Measurements from ENCODE around the gene MAP3K6.

Gene MAP3K6

DNA sequence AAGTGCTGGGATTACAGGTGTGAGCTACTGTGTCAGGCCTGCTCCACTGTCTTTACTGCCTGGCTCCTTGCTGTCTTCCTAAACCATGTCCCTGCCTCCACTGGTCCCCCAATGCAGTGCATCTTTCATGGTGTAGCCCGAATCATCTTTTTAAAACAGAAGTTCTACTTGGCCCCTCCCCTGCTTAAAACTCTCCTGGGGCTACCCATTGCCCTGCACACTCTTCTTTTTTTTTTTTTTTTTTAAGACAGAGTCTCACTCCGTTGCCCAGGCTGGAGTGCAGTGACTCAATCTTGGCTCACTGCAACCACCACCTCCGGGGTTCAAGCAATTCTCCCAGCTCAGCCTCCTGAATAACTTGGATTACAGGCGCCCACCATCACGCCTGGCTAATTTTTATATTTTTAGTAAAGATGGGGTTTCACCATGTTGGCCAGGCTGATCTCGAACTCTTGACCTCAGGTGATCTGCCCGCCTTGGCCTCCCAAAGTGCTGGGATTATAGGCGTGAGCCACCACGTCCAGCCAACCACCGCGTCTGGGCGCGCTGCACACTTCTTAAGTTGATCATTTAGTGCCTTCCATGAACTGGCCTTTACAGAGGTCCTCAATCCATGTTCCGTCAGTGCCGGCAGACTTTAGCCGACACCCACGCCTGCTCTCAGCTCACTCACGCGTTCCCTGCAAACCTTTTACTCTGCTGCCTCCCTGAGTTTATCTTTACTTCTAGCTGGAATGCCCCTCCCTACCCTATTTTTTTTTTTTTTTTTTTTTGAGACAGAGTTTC, 5.5 kb upstream of the MAP3K6 start:
- no peak overlapping the region for H3K27ac Mint-ChIP-seq
- peaks cover 14% of the 10 kb centered on the region for H3K4me1 Mint-ChIP-seq (ENCODE audit: low read depth)
- no peak overlapping the region for H3K4me3 Mint-ChIP-seq
- no peaks in the 10 kb centered on the region for H3K9me3 Mint-ChIP-seq
- H3K36me3 Mint-ChIP-seq (ENCODE audit: low read depth): no peaks in the 10 kb centered on the region
- H3K27me3 Mint-ChIP-seq (ENCODE audit: low read depth): no peaks in the 10 kb centered on the region

DNA sequence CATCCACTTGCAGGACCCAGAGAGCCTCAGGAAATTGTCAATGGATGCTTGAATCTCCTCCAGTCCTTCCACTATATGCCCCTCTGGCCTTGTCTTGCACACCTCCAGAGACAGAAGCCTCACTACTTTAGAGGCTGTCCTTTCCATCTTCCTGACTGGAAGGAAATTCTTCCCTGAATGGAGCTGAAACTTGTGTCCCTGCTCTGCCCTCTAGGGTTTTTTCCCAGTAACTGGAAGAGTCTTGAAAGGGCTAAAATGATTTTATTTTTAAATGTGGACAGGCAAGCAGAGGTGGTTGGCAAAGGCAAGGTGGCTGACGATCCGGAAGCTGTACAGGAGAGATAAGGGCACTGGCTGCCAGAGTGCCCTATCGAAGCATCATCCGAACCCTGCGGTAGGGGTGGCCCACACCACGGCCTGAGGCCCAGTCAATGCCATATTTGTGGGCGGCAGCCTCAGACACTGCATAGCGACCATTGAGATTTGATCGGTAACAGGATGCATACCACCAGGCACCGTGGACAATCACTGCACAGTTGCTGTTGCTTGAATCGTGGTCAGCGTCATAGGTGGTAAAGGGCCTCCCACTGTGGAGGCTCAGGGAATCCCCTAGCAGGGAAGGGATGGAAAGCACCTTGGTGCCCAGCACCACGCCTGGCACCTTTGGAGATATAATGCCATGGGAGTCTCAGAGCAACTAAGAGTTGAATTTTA, 2.3 kb upstream of the MAP3K6 start:
- Mint-ChIP-seq H3K36me3 (ENCODE audit: low read depth) (no peaks in the 10 kb centered on the region), H3K4me3 (no peak overlapping the region), H3K9me3 (no peaks in the 10 kb centered on the region), H3K4me1 (ENCODE audit: low read depth) (peaks cover 27% of the 10 kb centered on the region), H3K27me3 (ENCODE audit: low read depth) (no peaks in the 10 kb centered on the region), H3K27ac (peak overlapping the region; percentile 50)

DNA sequence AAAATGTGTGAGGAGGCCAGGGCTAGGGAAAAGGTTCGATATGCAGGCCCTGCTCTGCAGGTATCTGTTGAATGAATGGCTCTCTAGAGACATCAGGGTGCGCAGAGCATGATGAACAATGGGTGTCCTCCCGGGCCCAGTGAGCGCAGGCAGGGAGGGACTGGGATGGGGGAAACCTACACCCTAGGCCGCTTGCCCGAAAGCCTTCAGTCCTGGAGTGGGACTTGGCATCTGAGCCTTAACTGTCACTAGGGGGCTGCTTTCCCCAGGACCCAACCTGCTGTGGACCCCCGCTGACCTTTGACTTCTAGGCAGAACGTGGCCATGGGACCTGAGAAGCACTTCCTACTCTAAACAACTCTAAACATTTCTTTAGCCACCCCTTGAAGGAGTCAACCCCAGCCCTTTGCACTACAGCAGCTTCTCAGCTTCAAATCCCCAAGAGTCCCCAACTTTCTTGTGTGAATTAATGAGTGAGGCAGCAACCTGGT, 444 bp upstream of the MAP3K6 start:
- peaks cover 27% of the 10 kb centered on the region for H3K4me1 Mint-ChIP-seq (ENCODE audit: low read depth)
- no peaks in the 10 kb centered on the region for H3K36me3 Mint-ChIP-seq (ENCODE audit: low read depth)
- H3K27me3 Mint-ChIP-seq (ENCODE audit: low read depth): no peaks in the 10 kb centered on the region
- peak overlapping the region; percentile 80 for H3K27ac Mint-ChIP-seq
- peak overlapping the region; percentile 84 for H3K4me3 Mint-ChIP-seq
- H3K9me3 Mint-ChIP-seq: no peaks in the 10 kb centered on the region

DNA sequence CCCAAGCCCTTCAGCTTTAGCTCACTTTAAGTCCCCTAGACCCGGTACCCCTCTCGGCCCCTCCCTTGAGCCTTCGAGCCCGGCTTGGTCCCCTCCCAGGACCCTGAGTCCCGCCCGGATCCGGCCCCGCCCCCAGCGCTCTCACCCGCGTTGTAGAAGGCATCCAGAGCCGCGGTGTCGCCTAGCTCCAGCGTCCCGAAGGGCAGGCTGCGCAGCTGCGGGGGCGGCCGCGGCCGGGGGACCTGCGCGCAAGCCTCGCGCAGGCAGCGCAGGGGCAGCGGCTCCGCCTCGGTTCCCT, 699 bp downstream of the MAP3K6 start:
- peaks cover 27% of the 10 kb centered on the region for H3K4me1 Mint-ChIP-seq (ENCODE audit: low read depth)

DNA sequence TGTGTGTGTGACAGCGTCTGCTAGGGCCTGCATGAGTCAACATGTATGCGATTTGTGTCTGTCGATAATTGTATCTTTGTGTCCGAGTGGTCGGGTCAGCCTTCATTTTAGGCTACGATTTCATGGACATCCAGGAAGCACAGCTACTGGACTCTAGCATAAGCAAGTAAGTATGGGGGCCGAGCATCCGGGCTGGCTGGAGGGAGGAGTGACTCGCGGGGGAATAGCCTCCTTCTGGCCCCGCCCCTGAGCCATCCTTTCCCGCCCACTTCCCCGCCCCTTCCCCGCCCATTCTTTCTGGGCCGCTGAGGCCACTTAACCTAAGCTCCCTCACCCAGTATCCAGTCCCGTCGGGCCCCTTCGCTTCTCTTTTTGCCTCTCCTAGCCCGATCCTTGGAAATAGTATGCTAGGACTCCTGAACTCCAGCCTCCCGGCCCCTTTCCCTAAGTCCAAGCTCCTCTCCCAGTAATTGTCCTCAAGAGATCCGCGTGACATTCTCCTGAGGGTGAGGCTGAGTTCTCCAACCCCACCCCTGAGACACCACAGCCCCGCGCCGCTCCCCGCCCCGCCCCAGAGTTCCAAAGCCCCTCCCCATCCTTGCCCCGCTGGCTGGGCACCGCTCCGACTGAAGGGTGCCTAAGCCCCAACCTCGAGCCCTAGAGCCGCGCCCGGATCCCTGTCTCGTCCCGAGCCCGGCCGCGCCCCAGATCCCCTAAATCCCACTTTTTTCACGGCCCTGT, 1.2 kb downstream of the MAP3K6 start:
- H3K4me3 Mint-ChIP-seq: peak overlapping the region; percentile 92
- peaks cover 27% of the 10 kb centered on the region for H3K4me1 Mint-ChIP-seq (ENCODE audit: low read depth)
- H3K36me3 Mint-ChIP-seq (ENCODE audit: low read depth): no peaks in the 10 kb centered on the region
- no peaks in the 10 kb centered on the region for H3K27me3 Mint-ChIP-seq (ENCODE audit: low read depth)
- H3K27ac Mint-ChIP-seq: peak overlapping the region; percentile 88
- no peaks in the 10 kb centered on the region for H3K9me3 Mint-ChIP-seq

More for the DNA sequence above, 699 bp downstream of the MAP3K6 start:
- H3K36me3 Mint-ChIP-seq (ENCODE audit: low read depth): no peaks in the 10 kb centered on the region
- H3K4me3 Mint-ChIP-seq: peak overlapping the region; percentile 92
- H3K27me3 Mint-ChIP-seq (ENCODE audit: low read depth): no peaks in the 10 kb centered on the region
- peak overlapping the region; percentile 88 for H3K27ac Mint-ChIP-seq
- no peaks in the 10 kb centered on the region for H3K9me3 Mint-ChIP-seq

DNA sequence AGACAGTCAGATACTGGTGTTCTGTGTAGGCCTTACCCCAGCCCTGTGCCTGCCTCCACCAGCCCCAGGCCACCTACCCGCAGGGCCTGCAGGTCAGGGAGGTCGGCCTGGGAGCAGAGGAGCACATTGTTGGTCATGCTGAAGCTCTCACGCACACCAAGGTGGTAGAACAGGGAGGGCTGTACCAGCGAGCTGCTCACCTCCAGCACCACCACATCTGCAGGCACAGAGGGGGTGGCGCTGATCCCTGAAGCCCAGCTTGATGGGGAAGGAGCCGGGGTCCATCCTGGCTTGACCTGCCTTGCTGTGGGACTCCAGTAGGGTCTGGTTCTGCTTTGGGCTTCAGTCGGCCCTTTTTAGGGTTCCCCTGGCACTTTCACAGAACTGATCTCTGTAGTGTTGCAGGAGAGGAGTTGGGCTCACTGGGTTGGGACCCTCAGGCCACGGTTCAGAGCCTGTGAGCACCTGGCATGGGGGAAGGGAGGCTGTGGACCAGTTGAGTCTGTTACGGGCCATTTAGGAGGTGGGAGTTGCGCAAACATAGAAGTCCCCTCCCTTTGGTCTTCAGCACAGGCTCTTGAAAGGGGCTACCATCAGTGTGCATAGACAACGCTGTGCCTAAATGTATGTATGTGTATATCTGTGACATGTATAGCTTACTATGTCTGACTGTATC, 1.9 kb downstream of the MAP3K6 start:
- peak overlapping the region; percentile 88 for H3K27ac Mint-ChIP-seq
- H3K27me3 Mint-ChIP-seq (ENCODE audit: low read depth): no peaks in the 10 kb centered on the region
- peaks cover 30% of the 10 kb centered on the region for H3K4me1 Mint-ChIP-seq (ENCODE audit: low read depth)
- H3K9me3 Mint-ChIP-seq: no peaks in the 10 kb centered on the region
- peak overlapping the region; percentile 92 for H3K4me3 Mint-ChIP-seq
- H3K36me3 Mint-ChIP-seq (ENCODE audit: low read depth): no peaks in the 10 kb centered on the region

DNA sequence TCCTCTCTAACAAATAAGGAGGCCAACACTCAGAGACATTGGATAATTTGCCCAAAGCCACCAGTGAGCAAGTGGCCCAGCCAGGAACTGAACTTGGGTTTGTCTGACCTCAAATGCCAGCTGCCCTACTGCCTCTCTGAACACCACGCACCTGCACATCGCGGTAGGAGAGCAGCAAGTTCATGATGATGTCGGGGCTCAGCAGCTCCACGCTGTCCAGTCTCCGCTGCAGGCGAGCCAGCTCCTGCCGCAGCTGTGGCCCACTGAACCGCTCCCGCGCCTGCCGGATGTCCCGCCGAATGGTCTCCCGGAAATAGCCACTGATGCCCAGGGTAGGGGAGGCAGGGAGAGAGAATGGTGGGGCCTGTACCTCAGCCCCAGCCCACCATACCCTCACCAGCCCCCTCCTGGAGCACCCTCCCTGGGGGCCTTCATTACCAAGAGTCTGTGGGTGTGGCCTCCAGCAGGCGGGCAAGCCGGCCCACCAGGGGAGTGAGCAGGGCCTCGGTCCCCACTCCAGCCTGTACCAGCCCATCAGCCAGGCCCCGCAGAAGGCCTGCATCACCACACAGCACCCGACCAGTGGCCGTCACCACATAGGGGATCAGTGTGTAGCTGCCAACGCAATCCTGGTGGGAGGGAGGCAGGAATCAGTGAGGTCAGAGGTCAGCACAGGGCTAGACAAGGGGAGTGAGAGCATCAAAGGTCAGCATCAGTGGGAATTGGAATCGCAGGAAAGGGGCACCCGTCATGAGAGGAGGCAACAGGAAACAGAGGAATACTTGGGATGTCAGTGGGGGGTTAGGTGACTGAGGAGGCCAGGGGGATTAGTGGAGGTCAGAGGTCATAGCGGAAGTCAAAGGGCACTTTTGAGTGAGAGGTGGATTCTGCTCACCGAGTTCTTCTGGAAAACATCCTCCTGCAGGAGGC, 2.7 kb downstream of the MAP3K6 start:
- Mint-ChIP-seq H3K4me1 (ENCODE audit: low read depth) (peaks cover 28% of the 10 kb centered on the region), H3K36me3 (ENCODE audit: low read depth) (peaks cover 2% of the 10 kb centered on the region), H3K27ac (peak overlapping the region; percentile 46), H3K9me3 (no peaks in the 10 kb centered on the region), H3K4me3 (no peak overlapping the region), H3K27me3 (ENCODE audit: low read depth) (no peaks in the 10 kb centered on the region)

DNA sequence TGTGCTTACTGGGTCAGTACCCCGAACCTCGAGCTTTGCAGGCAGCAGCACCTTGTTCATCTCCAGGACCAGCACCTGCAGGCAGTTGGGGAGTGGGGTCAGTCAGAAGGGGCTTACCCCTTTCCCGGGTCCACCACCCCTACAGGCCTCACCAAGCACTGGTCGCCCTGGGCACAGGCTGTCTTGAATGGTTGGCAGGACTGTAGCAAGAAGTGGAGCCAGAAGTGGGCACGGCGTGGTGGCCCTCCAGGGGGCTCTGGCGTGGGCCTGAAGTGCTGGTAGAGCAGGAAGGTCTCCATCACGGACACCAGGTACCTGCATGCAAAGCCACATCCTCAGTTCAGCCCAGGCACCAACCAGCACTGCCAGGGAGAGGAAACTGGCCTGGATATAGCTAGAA, 5.2 kb downstream of the MAP3K6 start:
- H3K4me1 Mint-ChIP-seq (ENCODE audit: low read depth): peaks cover 22% of the 10 kb centered on the region
- H3K4me3 Mint-ChIP-seq: no peak overlapping the region
- no peaks in the 10 kb centered on the region for H3K9me3 Mint-ChIP-seq
- peaks cover 3% of the 10 kb centered on the region for H3K36me3 Mint-ChIP-seq (ENCODE audit: low read depth)
- H3K27ac Mint-ChIP-seq: no peak overlapping the region
- no peaks in the 10 kb centered on the region for H3K27me3 Mint-ChIP-seq (ENCODE audit: low read depth)

DNA sequence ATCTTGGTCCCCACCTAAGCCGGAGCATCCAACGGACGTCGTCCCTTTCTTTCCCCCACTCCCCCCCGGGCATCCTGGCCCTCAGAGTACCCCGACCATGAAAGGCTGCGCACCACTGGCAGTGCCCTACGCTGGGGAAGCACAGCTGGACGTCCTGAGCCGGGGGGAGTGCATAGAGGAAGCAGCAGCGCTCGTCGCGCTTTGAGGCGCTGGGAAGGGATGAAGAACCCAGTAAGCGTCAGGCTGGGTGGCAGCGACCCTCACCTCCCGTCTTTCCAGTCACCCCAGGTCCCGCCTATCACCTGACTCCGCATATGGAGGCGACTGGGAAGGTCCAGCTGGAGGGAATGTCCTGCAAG, 5.7 kb downstream of the MAP3K6 start:
- Mint-ChIP-seq H3K36me3 (ENCODE audit: low read depth) (peaks cover 3% of the 10 kb centered on the region), H3K27ac (no peak overlapping the region), H3K9me3 (no peaks in the 10 kb centered on the region), H3K4me1 (ENCODE audit: low read depth) (peaks cover 22% of the 10 kb centered on the region), H3K27me3 (ENCODE audit: low read depth) (no peaks in the 10 kb centered on the region), H3K4me3 (no peak overlapping the region)

DNA sequence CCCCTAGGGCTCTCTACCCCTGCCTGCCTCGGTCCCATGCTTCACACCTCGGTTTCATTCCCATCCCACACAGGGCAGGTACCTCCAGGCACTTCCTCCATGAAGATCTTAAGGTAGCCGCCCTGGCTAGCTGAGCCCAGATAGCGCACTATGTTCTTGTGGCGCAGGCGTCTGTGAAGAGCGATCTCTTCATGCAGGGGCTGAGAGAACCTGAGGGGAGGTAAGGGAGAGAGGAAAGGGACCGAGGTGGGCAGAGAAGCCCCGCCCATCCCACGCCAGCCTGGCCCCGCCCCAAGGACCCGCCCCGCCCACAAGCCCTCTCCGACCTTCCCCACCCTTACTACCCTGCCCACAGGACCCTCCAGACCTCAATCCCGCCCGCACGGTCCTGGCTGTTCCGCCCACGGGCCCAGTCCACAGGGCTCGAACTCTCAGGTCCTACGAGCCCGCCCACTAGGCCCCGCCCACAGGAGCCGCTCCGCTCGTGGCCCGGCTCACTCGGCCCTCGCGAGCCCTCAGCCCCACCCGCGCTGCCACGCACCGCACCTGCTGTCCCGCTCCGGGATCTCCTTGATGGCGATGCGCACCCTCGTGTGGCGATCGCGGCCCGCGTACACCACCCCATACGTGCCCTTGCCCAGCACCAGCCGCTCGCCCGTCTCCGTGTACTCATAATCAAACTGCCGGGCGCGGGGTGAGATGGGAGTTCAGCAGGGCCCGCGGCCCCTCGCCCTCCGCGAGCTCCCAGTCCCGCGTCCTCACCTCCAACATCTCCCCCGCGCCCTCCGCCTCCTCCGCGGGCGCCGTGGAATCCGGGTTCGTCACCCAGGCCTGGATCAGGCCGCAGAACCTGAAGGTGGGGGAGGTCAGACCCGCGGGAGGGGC, 6.4 kb downstream of the MAP3K6 start:
- Mint-ChIP-seq H3K4me1 (ENCODE audit: low read depth) (peaks cover 23% of the 10 kb centered on the region), H3K9me3 (no peaks in the 10 kb centered on the region)

DNA sequence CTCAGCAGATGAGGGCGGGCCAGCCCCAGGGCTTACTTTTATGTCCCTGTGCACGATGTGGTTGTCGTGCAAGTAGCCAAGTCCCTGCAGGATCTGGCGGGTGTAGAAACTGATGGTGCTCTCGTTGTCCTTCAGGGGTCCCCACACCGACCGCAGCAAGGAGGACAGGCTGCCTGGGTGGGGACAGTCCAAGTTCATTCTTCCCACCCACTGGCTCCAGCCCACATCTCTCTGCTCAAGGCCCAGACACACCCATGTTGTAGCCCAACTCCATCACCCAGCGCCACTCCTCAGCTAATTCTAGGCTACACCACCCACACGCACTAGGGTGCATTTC, 7.0 kb downstream of the MAP3K6 start:
- Mint-ChIP-seq H3K36me3 (ENCODE audit: low read depth) (peaks cover 3% of the 10 kb centered on the region), H3K4me3 (peak overlapping the region; percentile 72), H3K4me1 (ENCODE audit: low read depth) (peaks cover 20% of the 10 kb centered on the region), H3K27me3 (ENCODE audit: low read depth) (no peaks in the 10 kb centered on the region), H3K27ac (peak overlapping the region; percentile 18), H3K9me3 (no peaks in the 10 kb centered on the region)

More for the DNA sequence above, 6.4 kb downstream of the MAP3K6 start:
- Mint-ChIP-seq H3K27me3 (ENCODE audit: low read depth) (no peaks in the 10 kb centered on the region), H3K4me3 (peak overlapping the region; percentile 72), H3K36me3 (ENCODE audit: low read depth) (peaks cover 3% of the 10 kb centered on the region), H3K27ac (peak overlapping the region; percentile 18)

DNA sequence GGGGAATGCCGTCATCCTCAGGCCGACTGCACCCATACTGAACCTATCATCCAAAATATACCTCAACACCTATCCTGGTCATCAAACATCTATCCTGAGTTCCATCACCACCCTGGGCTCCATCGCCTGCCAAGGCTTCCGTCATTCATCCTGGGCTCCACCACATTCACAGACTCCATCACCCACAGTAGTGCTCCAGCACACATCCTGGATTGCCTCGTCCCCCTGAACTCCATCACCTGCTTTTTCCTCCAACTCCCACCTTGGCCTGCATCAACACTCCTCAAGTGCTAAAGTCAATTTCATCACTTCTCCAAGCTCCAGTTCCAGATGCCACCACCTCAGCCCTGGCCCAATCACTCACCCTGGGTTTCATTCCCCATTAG, 7.8 kb downstream of the MAP3K6 start:
- Mint-ChIP-seq H3K36me3 (ENCODE audit: low read depth) (peaks cover 3% of the 10 kb centered on the region), H3K4me1 (ENCODE audit: low read depth) (peaks cover 20% of the 10 kb centered on the region), H3K9me3 (no peaks in the 10 kb centered on the region), H3K27ac (no peak overlapping the region), H3K27me3 (ENCODE audit: low read depth) (no peaks in the 10 kb centered on the region), H3K4me3 (no peak overlapping the region)

Data from T-helper 1 cell treated with Interleukin-12 subunit alpha and Interleukin-12 subunit beta and Interleukin-4 antibody, amounts not matched to agents 30 μg/mL and 1 μg/mL, for 36 hours (primary cell).